HCT116 (cell line): Measurements from ENCODE around the gene CHSY3. TPM values are rescaled to one million over a fixed set of nuclear protein-coding genes. Genes with fewer than 3 reads are reported as not detected.

Experiments used
- ATAC-seq: fragments of 200-7000 bp; cut with Tn5 transposase; 2 replicates; pipeline ENCODE4 v1.9.1; 2020; ENCODE audit warnings: mild to moderate bottlenecking, moderate library complexity
- BruUV-seq: library from RNA; stranded (reverse); fragments of 400-500 nt; replicated peaks from 2 replicates; lab custom pipeline; 2021; lab: Mats Ljungman, UMichigan
- CTCF ChIA-PET: fragments of 300-600 bp; sonication (Branson Sonifier 250); formaldehyde crosslinking; loops from one replicate; lab custom pipeline; 2021; ENCODE audit warnings: antibody characterized with exemption; lab: Charles Lee
- POLR2A ChIA-PET: fragments of 300-600, 350-600 bp; sonication (Branson Sonifier 250); formaldehyde crosslinking; loops from one replicate; lab custom pipeline; 2021; ENCODE audit warnings: antibody characterized with exemption; lab: Charles Lee
- RAD21 ChIA-PET, 2 experiments: fragments of 300-600 bp; sonication (Branson Sonifier 250); formaldehyde crosslinking; loops; one replicate each; lab custom pipeline; 2023; ENCODE audit warnings: low total read pairs in 2 of 2; ENCODE audit not compliant: uncharacterized antibody in 2 of 2, unreplicated experiment in 2 of 2, low non-redundant PET in 1 of 2; lab: Charles Lee
- DNase-seq: peaks from one replicate; pipeline ENCODE4 v3.0.0-alpha.2; 2010; ENCODE audit warnings: low read depth, low spot score
- H2AFZ ChIP-seq: fragments of 200-600 bp; shearing (Covaris generic), sonication (generic); 2 replicates; pipeline ENCODE4 v1.6.1; 2017; ENCODE audit warnings: low read depth, mixed run types, mixed read lengths, antibody characterized with exemption, low read length; ENCODE audit not compliant: poor library complexity, severe bottlenecking
- H3K27ac ChIP-seq: 2 replicates; pipeline ENCODE4 v1.5.1; 2012; ENCODE audit warnings: low read depth, low read length
- H3K27me3 ChIP-seq: fragments of 200-600 bp; sonication (generic); 2 replicates; pipeline ENCODE4 v1.6.1; 2016; ENCODE audit warnings: mixed run types, low read length, mixed read lengths; ENCODE audit not compliant: insufficient read depth
- H3K36me3 ChIP-seq, 2 experiments: fragments of 200-500 bp in 1 of 2; fragments of 200-600 bp in 1 of 2; sonication (Bioruptor generic) in 1 of 2; sonication (generic) in 1 of 2; 2 replicates each; pipeline versions ENCODE4 v1.5.1 to v1.6.1; 2014 to 2016; ENCODE audit warnings: low read length in 2 of 2, inconsistent platforms in 1 of 2, mixed read lengths in 1 of 2, mixed run types in 1 of 2; ENCODE audit not compliant: insufficient read depth in 2 of 2, control insufficient read depth in 1 of 2
- H3K4me1 ChIP-seq, 2 experiments: fragments of 200-600 bp in 1 of 2; sonication (generic) in 1 of 2; 2 replicates each; pipeline versions ENCODE4 v1.5.1 to v1.6.1; 2012 to 2017; ENCODE audit warnings: low read length in 2 of 2, inconsistent platforms in 1 of 2, mild to moderate bottlenecking in 1 of 2, mixed read lengths in 1 of 2, mixed run types in 1 of 2, moderate library complexity in 1 of 2; ENCODE audit not compliant: insufficient read depth in 2 of 2, control insufficient read depth in 1 of 2
- H3K4me2 ChIP-seq: fragments of 200-600 bp; sonication (generic); 2 replicates; pipeline ENCODE4 v1.6.1; 2017; ENCODE audit warnings: mixed run types, low read length, mixed read lengths
- H3K4me3 ChIP-seq, 2 experiments: fragments of 200-600 bp in 1 of 2; sonication (generic) in 1 of 2; replicated peaks in 1 of 2; 2 replicates each; pipeline ENCODE4 v1.5.1; 2011 to 2016; ENCODE audit warnings: low read length in 2 of 2, control low read depth in 1 of 2, low read depth in 1 of 2, mild to moderate bottlenecking in 1 of 2, mixed read lengths in 1 of 2, mixed run types in 1 of 2
- H3K79me2 ChIP-seq: fragments of 200-600 bp; sonication (generic); 2 replicates; pipeline ENCODE4 v1.6.1; 2017; ENCODE audit warnings: mild to moderate bottlenecking, mixed run types, low read length, moderate library complexity, mixed read lengths; ENCODE audit not compliant: insufficient read depth
- H3K9ac ChIP-seq: fragments of 200-600 bp; sonication (generic); 2 replicates; pipeline ENCODE4 v1.6.1; 2016; ENCODE audit warnings: low read length, mixed read lengths
- H3K9me2 ChIP-seq: fragments of 200-600 bp; sonication (generic), shearing (Covaris generic); 2 replicates; pipeline ENCODE4 v1.6.1; 2017; ENCODE audit warnings: mixed run types, mild to moderate bottlenecking, moderate library complexity; ENCODE audit not compliant: insufficient read depth
- H3K9me3 ChIP-seq, 2 experiments: fragments of 200-500 bp in 1 of 2; fragments of 200-600 bp in 1 of 2; sonication (Bioruptor generic) in 1 of 2; sonication (generic) in 1 of 2; 2 replicates each; pipeline ENCODE4 v1.6.1; 2014 to 2017; ENCODE audit warnings: low read length in 2 of 2, mixed read lengths in 2 of 2, inconsistent platforms in 1 of 2, low read depth in 1 of 2, mild to moderate bottlenecking in 1 of 2, mixed run types in 1 of 2, moderate library complexity in 1 of 2; ENCODE audit not compliant: control insufficient read depth in 1 of 2, insufficient read depth in 1 of 2
- H4K20me1 ChIP-seq: fragments of 200-600 bp; sonication (generic), shearing (Covaris generic); 2 replicates; pipeline ENCODE4 v1.6.1; 2017; ENCODE audit warnings: mixed run types, mild to moderate bottlenecking, moderate library complexity; ENCODE audit not compliant: insufficient read depth
- EGR1 ChIP-seq: IDR thresholded peaks from 2 replicates; pipeline ENCODE4 v1.6.1; 2012; ENCODE audit warnings: low read depth
- FOSL1 ChIP-seq: IDR thresholded peaks from 2 replicates; pipeline ENCODE4 v1.6.1; 2012; ENCODE audit warnings: low read depth
- MAX ChIP-seq: IDR thresholded peaks from 2 replicates; pipeline ENCODE4 v1.6.1; 2012
- POLR2A ChIP-seq: IDR thresholded peaks from 2 replicates; pipeline ENCODE4 v1.7.0; 2011; ENCODE audit warnings: borderline replicate concordance; ENCODE audit not compliant: insufficient read depth, insufficient read length; ENCODE audit errors: extremely low read depth
- SRF ChIP-seq: IDR thresholded peaks from 2 replicates; pipeline ENCODE4 v1.6.1; 2012; ENCODE audit warnings: low read depth
- TCF7L2 ChIP-seq: IDR thresholded peaks from 2 replicates; pipeline ENCODE4 v1.7.0; 2011; ENCODE audit warnings: borderline replicate concordance, inconsistent platforms; ENCODE audit not compliant: insufficient read depth, insufficient read length; ENCODE audit errors: extremely low read depth
- ZFX ChIP-seq: fragments of 450-650 bp; IDR thresholded peaks from 2 replicates; pipeline ENCODE4 v1.6.1; 2017
- ZNF274 ChIP-seq: fragments of 200-500 bp; sonication (Bioruptor generic); IDR thresholded peaks from 2 replicates; pipeline ENCODE4 v1.6.1; 2014; ENCODE audit warnings: mild to moderate bottlenecking, low read depth, low read length, inconsistent platforms
- intact Hi-C: fragments of 100-400 bp; cut with micrococcal nuclease; formaldehyde crosslinking; loops from 2 replicates; pipeline ENCODE4 v1.10.0; 2022
- total RNA-seq: library from RNA; stranded (reverse); gene quantifications from one replicate; pipeline ENCODE4 v1.2.1, GENCODE V29; 2021; ENCODE audit not compliant: unreplicated experiment
- TF ChIP-seq, protein P1 (sequence below), 3 experiments: fragments of 200-600 bp in 1 of 3; sonication (generic) in 1 of 3; IDR thresholded peaks in 2 of 3; conservative IDR thresholded peaks in 1 of 3; 2 replicates each; pipeline ENCODE4 v1.5.1; 2012 to 2017; ENCODE audit warnings: low read depth in 2 of 3, low read length in 2 of 3, antibody characterized with exemption in 1 of 3, borderline replicate concordance in 1 of 3, control low read depth in 1 of 3, mild to moderate bottlenecking in 1 of 3, mixed read lengths in 1 of 3, mixed run types in 1 of 3, moderate library complexity in 1 of 3; ENCODE audit not compliant: insufficient read depth in 1 of 3
- TF ChIP-seq, protein P2 (sequence below): IDR thresholded peaks from 2 replicates; pipeline ENCODE4 v1.6.1; 2011; ENCODE audit warnings: mild to moderate bottlenecking, low read length, moderate library complexity; ENCODE audit not compliant: insufficient replicate concordance; ENCODE audit errors: extremely low read depth

The CHSY3 gene
- total RNA-seq, 1 experiment from 2014 or later, result 2.3 TPM

GRCh38 chr5:130021000-130021399 is 116.7 kb downstream of the CHSY3 start:
- RAD21 ChIA-PET, result no interaction called here
- no TSS peak for BruUV-seq

More at GRCh38 chr5:130021000-130021399, 116.7 kb downstream of the CHSY3 start:
- no peak overlapping the region for H3K27ac ChIP-seq
- no peaks in the 10 kb centered on the region for H3K9me2 ChIP-seq
- ATAC-seq (no peak), DNase-seq (no peak)
- TF ChIP-seq, protein P1, sequence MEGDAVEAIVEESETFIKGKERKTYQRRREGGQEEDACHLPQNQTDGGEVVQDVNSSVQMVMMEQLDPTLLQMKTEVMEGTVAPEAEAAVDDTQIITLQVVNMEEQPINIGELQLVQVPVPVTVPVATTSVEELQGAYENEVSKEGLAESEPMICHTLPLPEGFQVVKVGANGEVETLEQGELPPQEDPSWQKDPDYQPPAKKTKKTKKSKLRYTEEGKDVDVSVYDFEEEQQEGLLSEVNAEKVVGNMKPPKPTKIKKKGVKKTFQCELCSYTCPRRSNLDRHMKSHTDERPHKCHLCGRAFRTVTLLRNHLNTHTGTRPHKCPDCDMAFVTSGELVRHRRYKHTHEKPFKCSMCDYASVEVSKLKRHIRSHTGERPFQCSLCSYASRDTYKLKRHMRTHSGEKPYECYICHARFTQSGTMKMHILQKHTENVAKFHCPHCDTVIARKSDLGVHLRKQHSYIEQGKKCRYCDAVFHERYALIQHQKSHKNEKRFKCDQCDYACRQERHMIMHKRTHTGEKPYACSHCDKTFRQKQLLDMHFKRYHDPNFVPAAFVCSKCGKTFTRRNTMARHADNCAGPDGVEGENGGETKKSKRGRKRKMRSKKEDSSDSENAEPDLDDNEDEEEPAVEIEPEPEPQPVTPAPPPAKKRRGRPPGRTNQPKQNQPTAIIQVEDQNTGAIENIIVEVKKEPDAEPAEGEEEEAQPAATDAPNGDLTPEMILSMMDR (IDR thresholded peaks at IDR 0.05 in 2 of 3, conservative IDR thresholded peaks at IDR 0.05 in 1 of 3; ENCODE audit: borderline replicate concordance in 1 of 3, insufficient read depth in 1 of 3, low read depth in 2 of 3, low read length in 2 of 3), result no peak
- no peak for TF ChIP-seq FOSL1
- no peak for TF ChIP-seq POLR2A
- TF ChIP-seq TCF7L2, result no peak
- TF ChIP-seq SRF, result no peak
- no peak for TF ChIP-seq ZNF274
- TF ChIP-seq EGR1, result no peak
- no peak for TF ChIP-seq ZFX
- TF ChIP-seq MAX, result no peak
- TF ChIP-seq, protein P2, sequence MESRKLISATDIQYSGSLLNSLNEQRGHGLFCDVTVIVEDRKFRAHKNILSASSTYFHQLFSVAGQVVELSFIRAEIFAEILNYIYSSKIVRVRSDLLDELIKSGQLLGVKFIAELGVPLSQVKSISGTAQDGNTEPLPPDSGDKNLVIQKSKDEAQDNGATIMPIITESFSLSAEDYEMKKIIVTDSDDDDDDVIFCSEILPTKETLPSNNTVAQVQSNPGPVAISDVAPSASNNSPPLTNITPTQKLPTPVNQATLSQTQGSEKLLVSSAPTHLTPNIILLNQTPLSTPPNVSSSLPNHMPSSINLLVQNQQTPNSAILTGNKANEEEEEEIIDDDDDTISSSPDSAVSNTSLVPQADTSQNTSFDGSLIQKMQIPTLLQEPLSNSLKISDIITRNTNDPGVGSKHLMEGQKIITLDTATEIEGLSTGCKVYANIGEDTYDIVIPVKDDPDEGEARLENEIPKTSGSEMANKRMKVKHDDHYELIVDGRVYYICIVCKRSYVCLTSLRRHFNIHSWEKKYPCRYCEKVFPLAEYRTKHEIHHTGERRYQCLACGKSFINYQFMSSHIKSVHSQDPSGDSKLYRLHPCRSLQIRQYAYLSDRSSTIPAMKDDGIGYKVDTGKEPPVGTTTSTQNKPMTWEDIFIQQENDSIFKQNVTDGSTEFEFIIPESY, result no peak
- H3K27me3 ChIP-seq, result no peaks in the 10 kb centered on the region
- H3K9me3 ChIP-seq, result no peaks in the 10 kb centered on the region
- no peaks in the 10 kb centered on the region for H3K36me3 ChIP-seq
- H3K4me3 ChIP-seq, result no peak overlapping the region
- no peaks in the 10 kb centered on the region for H3K79me2 ChIP-seq
- no peak overlapping the region for H3K4me2 ChIP-seq
- no peak overlapping the region for H3K9ac ChIP-seq
- ChIA-PET CTCF (no interaction called here), POLR2A (no interaction called here)
- intact Hi-C loops, result no loop called here
- no peaks in the 10 kb centered on the region for H3K4me1 ChIP-seq
- H4K20me1 ChIP-seq, result no peaks in the 10 kb centered on the region
- no peak overlapping the region for H2AFZ ChIP-seq
